NOMO-1 treated with DMSO at 0.1 percent for 48 hours (cell line): ENCODE data around the gene ZFP36L1.
A peak's percentile ranks its signal among the peaks of the same experiment; 100 is the strongest.
"Not testable (repeated sequence)": the region's sequence is repeated elsewhere in the genome, so short reads cannot be mapped to it uniquely, and the experiment has no call there.

Source experiments
- DNase-seq: peaks from one replicate; lab custom pipeline; 2025; ENCODE audit not compliant: unreplicated experiment; lab: John Stamatoyannopoulos, UW

Gene ZFP36L1

GRCh38 chr14:68766299-68767247, 26.3 kb downstream of the ZFP36L1 start:
- no peak for DNase-seq

GRCh38 chr14:68763843-68764242, 29.0 kb downstream of the ZFP36L1 start:
- not testable (repeated sequence) for DNase-seq

- no peak for DNase-seq
Measured at GRCh38 chr14:68762953-68763764, 29.7 kb downstream of the ZFP36L1 start.

- DNase-seq = no peak
Measured at GRCh38 chr14:68761391-68761790, 31.5 kb downstream of the ZFP36L1 start.

GRCh38 chr14:68760761-68761160, 32.1 kb downstream of the ZFP36L1 start:
- no peak for DNase-seq

GRCh38 chr14:68759937-68760336, 32.9 kb downstream of the ZFP36L1 start:
- no peak for DNase-seq

- DNase-seq = no peak
Measured at GRCh38 chr14:68759017-68759560, 33.8 kb downstream of the ZFP36L1 start.

GRCh38 chr14:68758301-68758700, 34.6 kb downstream of the ZFP36L1 start:
- no peak for DNase-seq

- DNase-seq = peak; percentile 90
Measured at GRCh38 chr14:68757618-68758081, 35.2 kb downstream of the ZFP36L1 start.

- DNase-seq = no peak
Measured at GRCh38 chr14:68756734-68757133, 36.1 kb downstream of the ZFP36L1 start.

GRCh38 chr14:68756000-68756481, 36.8 kb downstream of the ZFP36L1 start:
- no peak for DNase-seq

- DNase-seq = no peak
Measured at GRCh38 chr14:68755016-68755353, 37.9 kb downstream of the ZFP36L1 start.

- DNase-seq = peak; percentile 11
Measured at GRCh38 chr14:68753690-68754089, 39.2 kb downstream of the ZFP36L1 start.

GRCh38 chr14:68752271-68753006, 40.4 kb downstream of the ZFP36L1 start:
- DNase-seq = no peak

- no peak for DNase-seq
Measured at GRCh38 chr14:68749487-68750475, 43.1 kb downstream of the ZFP36L1 start.

- no peak for DNase-seq
Measured at GRCh38 chr14:68748691-68749090, 44.2 kb downstream of the ZFP36L1 start.

GRCh38 chr14:68748260-68748659, 44.6 kb downstream of the ZFP36L1 start:
- DNase-seq = no peak

GRCh38 chr14:68747393-68747792, 45.5 kb downstream of the ZFP36L1 start:
- DNase-seq = no peak

- no peak for DNase-seq
Measured at GRCh38 chr14:68744613-68745012, 48.3 kb downstream of the ZFP36L1 start.
